CD4-positive, alpha-beta memory T cell (primary cell): ENCODE results near the gene GBE1. TPM values are rescaled to one million over a fixed set of nuclear protein-coding genes. Genes with fewer than 3 reads are reported as not detected.

Source experiments
- CTCF ChIA-PET: fragments of 350-600 bp; sonication (Branson Sonifier 250); formaldehyde crosslinking; loops from one replicate; lab custom pipeline; 2021; ENCODE audit warnings: inconsistent platforms; ENCODE audit not compliant: partially characterized antibody; lab: Charles Lee
- POLR2A ChIA-PET: fragments of 350-600 bp; sonication (Branson Sonifier 250); formaldehyde crosslinking; loops from one replicate; lab custom pipeline; 2021; ENCODE audit not compliant: partially characterized antibody; lab: Charles Lee
- DNase-seq, 5 donors: peaks; one replicate each; pipeline versions ENCODE4 v3.0.0 to v3.0.0-alpha.2; 2020 to 2022; ENCODE audit warnings: mixed read lengths in 1 of 5
- H3K27ac ChIP-seq: one replicate; pipeline ENCODE4 v1.7.0; 2013; ENCODE audit warnings: low read depth, low read length
- H3K27me3 ChIP-seq: 2 replicates; pipeline ENCODE4 v1.7.0; 2013; ENCODE audit warnings: mild to moderate bottlenecking, low read length, moderate library complexity; ENCODE audit not compliant: insufficient read depth
- H3K36me3 ChIP-seq: 2 replicates; pipeline ENCODE4 v1.7.0; 2013; ENCODE audit warnings: mild to moderate bottlenecking, low read length, moderate library complexity; ENCODE audit not compliant: insufficient read depth
- H3K4me1 ChIP-seq: 2 replicates; pipeline ENCODE4 v1.7.0; 2013; ENCODE audit warnings: mild to moderate bottlenecking, low read length, moderate library complexity; ENCODE audit not compliant: insufficient read depth
- H3K4me3 ChIP-seq, 2 donors: one replicate each; pipeline ENCODE4 v1.7.0; 2013; ENCODE audit warnings: low read length in 2 of 2, mild to moderate bottlenecking in 1 of 2
- H3K9me3 ChIP-seq, 2 donors: one replicate each; pipeline ENCODE4 v1.7.0; 2013; ENCODE audit warnings: low read length in 2 of 2, control low read depth in 1 of 2; ENCODE audit not compliant: control insufficient read depth in 1 of 2
- H3K27ac Mint-ChIP-seq, 7 donors: one replicate each; pipeline ENCODE4 v1.8.0; 2020 to 2021; ENCODE audit warnings: mixed read lengths in 7 of 7, mild to moderate bottlenecking in 6 of 7, inconsistent platforms in 3 of 7, moderate library complexity in 3 of 7
- H3K27me3 Mint-ChIP-seq, 2 donors: one replicate each; pipeline ENCODE4 v1.8.0; 2020 to 2021; ENCODE audit warnings: mixed read lengths in 2 of 2
- H3K36me3 Mint-ChIP-seq, 2 donors: one replicate each; pipeline ENCODE4 v1.8.0; 2020 to 2021; ENCODE audit warnings: mixed read lengths in 2 of 2, inconsistent platforms in 1 of 2, mild to moderate bottlenecking in 1 of 2
- H3K4me1 Mint-ChIP-seq, 4 donors: one replicate each; pipeline ENCODE4 v1.8.0; 2020 to 2021; ENCODE audit warnings: mixed read lengths in 4 of 4, mild to moderate bottlenecking in 1 of 4
- H3K4me3 Mint-ChIP-seq, 8 donors: one replicate each; pipeline ENCODE4 v1.8.0; 2020 to 2021; ENCODE audit warnings: mixed read lengths in 8 of 8, mild to moderate bottlenecking in 7 of 8, moderate library complexity in 6 of 8, inconsistent platforms in 3 of 8
- H3K9me3 Mint-ChIP-seq, 8 donors: one replicate each; pipeline ENCODE4 v1.8.0; 2020 to 2021; ENCODE audit warnings: mixed read lengths in 8 of 8, mild to moderate bottlenecking in 5 of 8, inconsistent platforms in 3 of 8, moderate library complexity in 1 of 8
- intact Hi-C: fragments of 100-400 bp; cut with micrococcal nuclease; formaldehyde crosslinking; loops from one replicate; pipeline ENCODE4 v1.15.1; 2023
- polyA plus RNA-seq, 2 donors: library from polyadenylated mRNA; unstranded; fragments of 300-500 nt; fragmentation: Illumina TruSeq; gene quantifications; one replicate each; pipeline ENCODE4 v1.2.3, GENCODE V29; 2021
- total RNA-seq, 2 experiments: library from RNA; stranded (reverse); gene quantifications; one replicate each; pipeline ENCODE4 v1.2.3, GENCODE V29; 2021

Gene GBE1
- total and polyA plus RNA-seq, 4 experiments from 2014 or later = 9.3 to 16.6 (median 11.0) TPM

GRCh38 chr3:81466201-81466560 lies 295.3 kb downstream of the GBE1 start:
- CTCF ChIA-PET = interaction anchor here (0.9 to 1.1 kb wide), 2 partner anchors 12 to 25 kb away, joined by 3 to 7 read pairs; no protein-coding TSS in a partner anchor

GRCh38 chr3:81465510-81466200 lies 295.8 kb downstream of the GBE1 start:
- POLR2A ChIA-PET = no interaction called here
- no peaks in the 10 kb centered on the region for H3K36me3 ChIP-seq
- H3K4me3 ChIP-seq = no peak overlapping the region
- Mint-ChIP-seq H3K36me3 (no peaks in the 10 kb centered on the region), H3K4me3 (no peak overlapping the region), H3K4me1 (no peaks in the 10 kb centered on the region), H3K27ac (no peak overlapping the region), H3K27me3 (peaks cover 0 to 1% of the 10 kb centered on the region in 2 donors), H3K9me3 (peaks cover 0 to 2% (median 0%) of the 10 kb centered on the region in 8 donors)
- H3K27me3 ChIP-seq = no peaks in the 10 kb centered on the region
- no peak overlapping the region for H3K27ac ChIP-seq
- CTCF ChIA-PET = interaction anchor here (0.9 to 1.1 kb wide), 2 partner anchors 11 to 25 kb away, joined by 3 to 7 read pairs; no protein-coding TSS in a partner anchor
- no peak for DNase-seq
- H3K9me3 ChIP-seq = no peaks in the 10 kb centered on the region
- H3K4me1 ChIP-seq = no peaks in the 10 kb centered on the region
- intact Hi-C loops = no loop called here

More at GRCh38 chr3:81466201-81466560, 295.3 kb downstream of the GBE1 start:
- intact Hi-C loops = no loop called here
- Histone ChIP-seq H3K4me3 (no peak overlapping the region), H3K9me3 (no peaks in the 10 kb centered on the region), H3K27me3 (no peaks in the 10 kb centered on the region), H3K4me1 (no peaks in the 10 kb centered on the region), H3K36me3 (no peaks in the 10 kb centered on the region), H3K27ac (no peak overlapping the region)
- DNase-seq = no peak
- peaks cover 0 to 3% (median 0%) of the 10 kb centered on the region in 8 donors for H3K9me3 Mint-ChIP-seq
- H3K4me1 Mint-ChIP-seq = no peaks in the 10 kb centered on the region
- no peaks in the 10 kb centered on the region for H3K36me3 Mint-ChIP-seq
- no peak overlapping the region for H3K27ac Mint-ChIP-seq
- POLR2A ChIA-PET = no interaction called here
- H3K27me3 Mint-ChIP-seq = peaks cover 0 to 1% of the 10 kb centered on the region in 2 donors
- H3K4me3 Mint-ChIP-seq = no peak overlapping the region

- H3K27me3 Mint-ChIP-seq = peaks cover 0 to 1% of the 10 kb centered on the region in 2 donors
- DNase-seq = no peak
- no peaks in the 10 kb centered on the region for H3K36me3 ChIP-seq
- H3K27ac Mint-ChIP-seq = no peak overlapping the region
- ChIA-PET POLR2A (no interaction called here), CTCF (no interaction called here)
- no peaks in the 10 kb centered on the region for H3K9me3 ChIP-seq
- peaks cover 0 to 2% (median 0%) of the 10 kb centered on the region in 8 donors for H3K9me3 Mint-ChIP-seq
- intact Hi-C loops = no loop called here
- H3K27ac ChIP-seq = no peak overlapping the region
- no peak overlapping the region for H3K4me3 ChIP-seq
- no peaks in the 10 kb centered on the region for H3K27me3 ChIP-seq
- H3K4me1 Mint-ChIP-seq = no peaks in the 10 kb centered on the region
- no peaks in the 10 kb centered on the region for H3K36me3 Mint-ChIP-seq
- no peaks in the 10 kb centered on the region for H3K4me1 ChIP-seq
- no peak overlapping the region for H3K4me3 Mint-ChIP-seq
Observed at GRCh38 chr3:81463781-81464180, 297.7 kb downstream of the GBE1 start.

GRCh38 chr3:81462921-81463320 lies 298.5 kb downstream of the GBE1 start:
- Mint-ChIP-seq H3K4me1 (no peaks in the 10 kb centered on the region), H3K27me3 (peaks cover 0 to 1% of the 10 kb centered on the region in 2 donors), H3K4me3 (no peak overlapping the region), H3K36me3 (no peaks in the 10 kb centered on the region), H3K9me3 (peaks cover 0 to 2% (median 0%) of the 10 kb centered on the region in 8 donors), H3K27ac (no peak overlapping the region)
- CTCF ChIA-PET = no interaction called here
- intact Hi-C loops = no loop called here
- no peak overlapping the region for H3K4me3 ChIP-seq
- H3K4me1 ChIP-seq = no peaks in the 10 kb centered on the region
- no peak for DNase-seq
- no peaks in the 10 kb centered on the region for H3K9me3 ChIP-seq
- no peak overlapping the region for H3K27ac ChIP-seq
- H3K36me3 ChIP-seq = no peaks in the 10 kb centered on the region
- H3K27me3 ChIP-seq = no peaks in the 10 kb centered on the region
- POLR2A ChIA-PET = no interaction called here

GRCh38 chr3:81459733-81460132 lies 301.7 kb downstream of the GBE1 start:
- H3K27me3 ChIP-seq = no peaks in the 10 kb centered on the region
- Mint-ChIP-seq H3K27ac (no peak overlapping the region), H3K27me3 (peaks cover 0 to 1% of the 10 kb centered on the region in 2 donors), H3K36me3 (no peaks in the 10 kb centered on the region), H3K9me3 (peaks cover 0 to 2% (median 0%) of the 10 kb centered on the region in 8 donors), H3K4me3 (no peak overlapping the region), H3K4me1 (no peaks in the 10 kb centered on the region)
- ChIA-PET CTCF (no interaction called here), POLR2A (no interaction called here)
- H3K4me3 ChIP-seq = no peak overlapping the region
- no peaks in the 10 kb centered on the region for H3K9me3 ChIP-seq
- no peaks in the 10 kb centered on the region for H3K4me1 ChIP-seq
- H3K27ac ChIP-seq = no peak overlapping the region
- H3K36me3 ChIP-seq = no peaks in the 10 kb centered on the region
- intact Hi-C loops = no loop called here
- no peak for DNase-seq

GRCh38 chr3:81452418-81452817 lies 309.0 kb downstream of the GBE1 start:
- Mint-ChIP-seq H3K36me3 (no peaks in the 10 kb centered on the region), H3K27me3 (no peaks in the 10 kb centered on the region), H3K9me3 (no peaks in the 10 kb centered on the region), H3K4me3 (no peak overlapping the region), H3K27ac (no peak overlapping the region), H3K4me1 (no peaks in the 10 kb centered on the region)
- Histone ChIP-seq H3K36me3 (no peaks in the 10 kb centered on the region), H3K4me1 (no peaks in the 10 kb centered on the region), H3K27ac (no peak overlapping the region), H3K27me3 (no peaks in the 10 kb centered on the region), H3K4me3 (no peak overlapping the region), H3K9me3 (no peaks in the 10 kb centered on the region)
- ChIA-PET POLR2A (no interaction called here), CTCF (no interaction called here)
- no peak for DNase-seq
- intact Hi-C loops = no loop called here

GRCh38 chr3:81451611-81452010 lies 309.8 kb downstream of the GBE1 start:
- intact Hi-C loops = no loop called here
- Mint-ChIP-seq H3K9me3 (no peaks in the 10 kb centered on the region), H3K27ac (no peak overlapping the region), H3K36me3 (no peaks in the 10 kb centered on the region), H3K27me3 (no peaks in the 10 kb centered on the region), H3K4me3 (no peak overlapping the region), H3K4me1 (no peaks in the 10 kb centered on the region)
- CTCF ChIA-PET = no interaction called here
- Histone ChIP-seq H3K9me3 (no peaks in the 10 kb centered on the region), H3K4me1 (no peaks in the 10 kb centered on the region), H3K27ac (no peak overlapping the region), H3K4me3 (no peak overlapping the region), H3K27me3 (no peaks in the 10 kb centered on the region), H3K36me3 (no peaks in the 10 kb centered on the region)
- DNase-seq = no peak
- POLR2A ChIA-PET = no interaction called here
